ENCODE results near the gene TBX10. TPM values are rescaled to one million over a fixed set of nuclear protein-coding genes. Genes with fewer than 3 reads are reported as not detected.

Gene TBX10
- polyA plus RNA-seq, 1 donor from 2014 or later, result not detected

DNA sequence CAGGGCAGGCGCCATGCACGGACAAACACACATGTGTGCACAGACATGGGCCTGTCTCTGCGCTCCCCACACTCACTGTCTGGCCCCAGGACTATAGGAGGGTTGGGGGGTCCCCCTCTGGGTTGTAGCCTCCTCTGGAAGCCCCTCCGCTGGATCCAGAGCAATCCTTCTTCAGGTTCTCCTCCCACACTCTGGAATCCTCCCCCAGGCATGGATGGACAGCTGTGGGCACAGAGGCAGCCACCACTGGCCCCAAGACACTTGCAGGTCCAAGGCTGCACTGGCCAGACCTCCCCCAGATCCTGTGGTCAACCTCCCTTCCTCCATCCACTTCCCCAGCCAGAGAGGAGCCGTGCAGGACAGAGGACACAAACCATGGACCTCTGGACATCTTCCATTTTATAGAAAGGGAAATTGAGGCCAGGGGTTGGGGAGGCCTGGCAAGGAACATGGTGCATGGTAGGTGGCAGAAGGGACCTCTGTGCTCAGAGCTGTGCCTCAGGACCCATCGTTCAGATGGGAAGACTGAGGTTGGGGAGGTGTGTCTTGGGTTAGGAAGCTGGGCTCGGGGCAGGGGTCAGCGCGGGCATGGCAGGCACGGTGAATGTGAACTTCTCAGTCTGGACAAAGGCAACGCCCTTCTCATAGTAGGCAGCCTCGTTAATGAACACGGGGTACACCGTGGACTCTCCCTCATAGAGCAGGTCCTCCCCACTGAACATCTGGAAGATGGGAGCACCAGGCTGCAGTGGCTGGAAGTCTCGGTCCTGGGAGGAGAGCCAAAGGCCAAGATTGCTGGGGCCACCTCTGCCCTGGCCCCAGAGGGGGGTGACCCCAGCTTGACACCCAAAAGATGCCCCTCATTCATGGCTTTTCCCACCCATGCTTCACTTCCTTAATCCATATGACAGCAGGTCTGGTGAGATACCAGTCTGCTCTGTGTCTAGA lies 2.9 kb upstream of the TBX10 start:
- Histone ChIP-seq H3K27ac (ENCODE audit: low read length) (no peak overlapping the region), H4K20me1 (ENCODE audit: insufficient read depth) (no peaks in the 10 kb centered on the region), H3K36me3 (ENCODE audit: insufficient read depth, low read length) (no peaks in the 10 kb centered on the region), H3K9me2 (ENCODE audit: insufficient read depth, low read length) (no peaks in the 10 kb centered on the region), H3K79me2 (replicated peaks; ENCODE audit: insufficient read depth, low read length) (no peaks in the 10 kb centered on the region), H3K4me3 (ENCODE audit: low read length) (no peak overlapping the region), H2AFZ (ENCODE audit: low read depth, low read length) (no peak overlapping the region), H3K9me3 (ENCODE audit: low read length) (no peaks in the 10 kb centered on the region), H3K27me3 (ENCODE audit: insufficient read depth, low read depth, low read length) (no peaks in the 10 kb centered on the region), H3K9ac (ENCODE audit: low read length) (no peak overlapping the region), H3F3A (ENCODE audit: insufficient read depth, low read length, poor library complexity, severe bottlenecking) (no peaks in the 10 kb centered on the region), H3K4me2 (ENCODE audit: low read length) (no peak overlapping the region)
- no peak for TF ChIP-seq RAD21 (conservative IDR thresholded peaks at IDR 0.05)
- TF ChIP-seq, protein P1, sequence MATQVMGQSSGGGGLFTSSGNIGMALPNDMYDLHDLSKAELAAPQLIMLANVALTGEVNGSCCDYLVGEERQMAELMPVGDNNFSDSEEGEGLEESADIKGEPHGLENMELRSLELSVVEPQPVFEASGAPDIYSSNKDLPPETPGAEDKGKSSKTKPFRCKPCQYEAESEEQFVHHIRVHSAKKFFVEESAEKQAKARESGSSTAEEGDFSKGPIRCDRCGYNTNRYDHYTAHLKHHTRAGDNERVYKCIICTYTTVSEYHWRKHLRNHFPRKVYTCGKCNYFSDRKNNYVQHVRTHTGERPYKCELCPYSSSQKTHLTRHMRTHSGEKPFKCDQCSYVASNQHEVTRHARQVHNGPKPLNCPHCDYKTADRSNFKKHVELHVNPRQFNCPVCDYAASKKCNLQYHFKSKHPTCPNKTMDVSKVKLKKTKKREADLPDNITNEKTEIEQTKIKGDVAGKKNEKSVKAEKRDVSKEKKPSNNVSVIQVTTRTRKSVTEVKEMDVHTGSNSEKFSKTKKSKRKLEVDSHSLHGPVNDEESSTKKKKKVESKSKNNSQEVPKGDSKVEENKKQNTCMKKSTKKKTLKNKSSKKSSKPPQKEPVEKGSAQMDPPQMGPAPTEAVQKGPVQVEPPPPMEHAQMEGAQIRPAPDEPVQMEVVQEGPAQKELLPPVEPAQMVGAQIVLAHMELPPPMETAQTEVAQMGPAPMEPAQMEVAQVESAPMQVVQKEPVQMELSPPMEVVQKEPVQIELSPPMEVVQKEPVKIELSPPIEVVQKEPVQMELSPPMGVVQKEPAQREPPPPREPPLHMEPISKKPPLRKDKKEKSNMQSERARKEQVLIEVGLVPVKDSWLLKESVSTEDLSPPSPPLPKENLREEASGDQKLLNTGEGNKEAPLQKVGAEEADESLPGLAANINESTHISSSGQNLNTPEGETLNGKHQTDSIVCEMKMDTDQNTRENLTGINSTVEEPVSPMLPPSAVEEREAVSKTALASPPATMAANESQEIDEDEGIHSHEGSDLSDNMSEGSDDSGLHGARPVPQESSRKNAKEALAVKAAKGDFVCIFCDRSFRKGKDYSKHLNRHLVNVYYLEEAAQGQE (IDR thresholded peaks at IDR 0.05; ENCODE audit: borderline replicate concordance), result no peak

DNA sequence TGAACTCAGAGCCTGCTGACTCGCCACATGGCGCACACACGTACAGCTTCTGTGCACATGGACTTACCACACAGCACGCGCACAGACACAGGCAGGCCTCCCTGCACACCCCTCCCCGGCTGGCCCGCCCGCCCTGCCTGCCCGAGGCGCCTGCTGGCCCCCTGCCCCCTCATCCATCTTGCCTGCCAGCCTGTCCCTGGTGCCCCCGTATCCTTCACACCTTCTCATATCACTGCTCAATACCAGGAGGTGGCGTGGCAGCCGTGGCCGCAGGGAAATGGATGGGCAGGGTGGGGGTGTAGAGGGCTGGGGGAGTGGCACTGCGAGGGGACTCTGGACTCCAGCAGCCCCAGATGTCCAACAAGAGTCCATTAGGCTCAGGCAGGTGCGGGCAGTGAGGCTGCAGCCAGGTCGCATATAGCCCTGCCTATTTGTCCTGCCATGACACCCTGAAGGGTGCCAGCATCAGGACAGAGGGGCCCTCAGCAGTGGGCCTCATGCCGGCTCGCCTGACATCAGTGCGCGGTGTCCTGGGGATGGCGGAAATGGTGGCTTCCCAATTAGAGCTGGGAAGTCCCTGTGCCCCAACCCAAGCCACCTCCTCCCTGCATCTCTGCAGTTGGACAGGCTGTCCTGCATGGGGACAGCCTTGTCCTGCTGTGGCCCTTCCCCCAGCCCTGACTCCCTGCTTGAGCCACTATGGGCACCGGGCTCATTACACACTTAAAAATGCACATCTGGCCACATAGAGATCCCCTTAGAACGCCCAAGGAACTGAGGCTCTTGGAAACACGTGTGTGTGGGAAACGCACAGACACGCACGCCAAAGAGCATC lies 2.0 kb upstream of the TBX10 start:
- H3K27me3 ChIP-seq (ENCODE audit: insufficient read depth, low read depth, low read length), result no peaks in the 10 kb centered on the region
- no peak for TF ChIP-seq TAF1 (IDR thresholded peaks at IDR 0.05; ENCODE audit: low read depth)
- TF ChIP-seq EP300 (conservative IDR thresholded peaks at IDR 0.05; ENCODE audit: poor library complexity, severe bottlenecking), result no peak
- TF ChIP-seq MXI1 (conservative IDR thresholded peaks at IDR 0.05; ENCODE audit: poor library complexity, severe bottlenecking), result no peak
- no peak for TF ChIP-seq RAD21 (conservative IDR thresholded peaks at IDR 0.05)
- TF ChIP-seq CTCF (IDR thresholded peaks at IDR 0.05; ENCODE audit: poor library complexity, severe bottlenecking), result no peak
- TF ChIP-seq POLR2AphosphoS5 (IDR thresholded peaks at IDR 0.05), result no peak
- TF ChIP-seq EZH2 (IDR thresholded peaks at IDR 0.05; ENCODE audit: borderline replicate concordance, insufficient read depth, low read length, poor library complexity, severe bottlenecking), result no peak
- no peak for TF ChIP-seq SMC3 (conservative IDR thresholded peaks at IDR 0.05; ENCODE audit: poor library complexity)
- TF ChIP-seq, protein P1 (IDR thresholded peaks at IDR 0.05; ENCODE audit: borderline replicate concordance), result no peak
- H3K36me3 ChIP-seq (ENCODE audit: insufficient read depth, low read length), result no peaks in the 10 kb centered on the region
- no peak overlapping the region for H3K4me3 ChIP-seq (ENCODE audit: low read length)
- H3K79me2 ChIP-seq (replicated peaks; ENCODE audit: insufficient read depth, low read length), result no peaks in the 10 kb centered on the region
- no peak overlapping the region for H3K27ac ChIP-seq (ENCODE audit: low read length)
- no peaks in the 10 kb centered on the region for H3K9me2 ChIP-seq (ENCODE audit: insufficient read depth, low read length)
- no peaks in the 10 kb centered on the region for H3K9me3 ChIP-seq (ENCODE audit: low read length)
- no peak overlapping the region for H3K4me2 ChIP-seq (ENCODE audit: low read length)
- H2AFZ ChIP-seq (ENCODE audit: low read depth, low read length), result no peak overlapping the region
- no peaks in the 10 kb centered on the region for H4K20me1 ChIP-seq (ENCODE audit: insufficient read depth)
- no peak overlapping the region for H3K9ac ChIP-seq (ENCODE audit: low read length)
- H3F3A ChIP-seq (ENCODE audit: insufficient read depth, low read length, poor library complexity, severe bottlenecking), result no peaks in the 10 kb centered on the region

Data from neural cell (in vitro differentiated cells).